Activated naive CD4-positive, alpha-beta T cell (primary cell): ENCODE measurements around the gene ZNF274.
A peak's percentile ranks its signal among the peaks of the same experiment; 100 is the strongest.
"Not testable (repeated sequence)": the region's sequence is repeated elsewhere in the genome, so short reads cannot be mapped to it uniquely, and the experiment has no call there.

ENCODE experiments used
- DNase-seq, 4 experiments: peaks; one replicate each; lab custom pipeline; 2025; lab: John Stamatoyannopoulos, UW

Gene ZNF274

DNA sequence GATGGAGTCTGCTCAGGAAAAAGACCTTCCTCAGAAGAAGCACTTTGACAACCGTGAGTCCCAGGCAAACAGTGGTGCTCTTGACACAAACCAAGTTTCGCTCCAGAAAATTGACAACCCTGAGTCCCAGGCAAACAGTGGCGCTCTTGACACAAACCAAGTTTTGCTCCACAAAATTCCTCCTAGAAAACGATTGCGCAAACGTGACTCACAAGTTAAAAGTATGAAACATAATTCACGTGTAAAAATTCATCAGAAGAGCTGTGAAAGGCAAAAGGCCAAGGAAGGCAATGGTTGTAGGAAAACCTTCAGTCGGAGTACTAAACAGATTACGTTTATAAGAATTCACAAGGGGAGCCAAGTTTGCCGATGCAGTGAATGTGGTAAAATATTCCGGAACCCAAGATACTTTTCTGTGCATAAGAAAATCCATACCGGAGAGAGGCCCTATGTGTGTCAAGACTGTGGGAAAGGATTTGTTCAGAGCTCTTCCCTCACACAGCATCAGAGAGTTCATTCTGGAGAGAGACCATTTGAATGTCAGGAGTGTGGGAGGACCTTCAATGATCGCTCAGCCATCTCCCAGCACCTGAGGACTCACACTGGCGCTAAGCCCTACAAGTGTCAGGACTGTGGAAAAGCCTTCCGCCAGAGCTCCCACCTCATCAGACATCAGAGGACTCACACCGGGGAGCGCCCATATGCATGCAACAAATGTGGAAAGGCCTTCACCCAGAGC is 29.6 kb downstream of the ZNF274 start:
- no peak for DNase-seq

GRCh38 chr19:58213075-58213369 is 30.2 kb downstream of the ZNF274 start:
- no peak for DNase-seq

DNA sequence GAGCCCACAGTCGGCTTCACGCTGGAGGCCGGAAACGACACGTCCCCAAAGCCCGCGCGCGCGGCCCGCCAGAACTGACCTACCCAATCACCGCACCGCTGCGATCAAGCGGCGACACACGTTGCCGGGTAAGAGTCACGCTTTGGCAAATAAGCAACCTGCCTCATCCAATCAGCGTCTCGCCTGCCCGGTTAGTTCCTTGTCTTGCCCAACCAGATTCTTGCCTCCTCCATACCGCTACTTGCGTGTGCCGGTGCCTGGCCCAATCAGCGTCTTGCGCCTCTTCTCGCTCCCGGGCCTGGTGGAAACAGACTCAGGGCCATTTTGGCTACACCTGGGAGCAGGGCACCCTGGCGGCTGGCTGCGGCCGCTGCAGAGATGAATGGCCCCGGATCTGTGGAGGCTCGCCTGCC is 34.2 kb downstream of the ZNF274 start:
- no peak for DNase-seq

DNA sequence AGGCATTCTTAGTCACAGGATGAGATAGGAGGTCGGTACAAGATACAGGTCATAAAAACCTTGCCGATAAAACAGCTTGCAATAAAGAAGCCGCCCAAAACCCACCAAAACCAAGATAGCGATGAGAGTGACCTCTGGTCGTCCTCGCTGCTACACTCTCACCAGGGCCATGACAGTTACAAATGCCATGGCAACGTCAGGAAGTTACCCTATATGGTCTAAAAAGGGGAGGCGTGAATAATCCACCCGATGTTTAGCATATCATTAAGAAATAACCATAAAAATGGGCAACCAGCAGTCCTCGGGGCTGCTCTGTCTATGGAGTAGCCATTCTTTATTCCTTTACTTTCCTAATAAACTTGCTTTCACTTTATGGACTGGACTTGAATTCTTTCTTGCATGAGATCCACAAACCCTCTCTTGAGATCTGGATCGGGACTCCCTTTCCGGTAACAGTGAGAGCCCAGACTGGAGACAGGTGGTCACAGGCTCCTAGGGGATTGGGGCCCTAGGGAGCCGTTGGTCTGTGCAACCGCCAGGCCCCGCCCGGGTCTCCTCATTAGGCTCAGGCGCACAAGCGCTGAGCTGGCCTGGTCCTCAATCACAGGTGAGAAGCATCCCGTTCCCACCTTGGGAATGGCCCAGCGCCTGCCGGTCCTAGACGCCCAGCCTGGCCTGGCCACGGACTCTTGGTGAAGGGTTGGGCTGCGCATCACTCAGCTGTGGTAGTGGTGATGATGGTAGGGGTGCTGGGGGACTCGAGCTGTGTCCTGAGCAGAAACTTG is 34.9 kb downstream of the ZNF274 start:
- no peak for DNase-seq

GRCh38 chr19:58218899-58219298 is 36.0 kb downstream of the ZNF274 start:
- DNase-seq, result no peak

- no peak for DNase-seq
Observed at GRCh38 chr19:58227964-58228584, 45.2 kb downstream of the ZNF274 start.

DNA sequence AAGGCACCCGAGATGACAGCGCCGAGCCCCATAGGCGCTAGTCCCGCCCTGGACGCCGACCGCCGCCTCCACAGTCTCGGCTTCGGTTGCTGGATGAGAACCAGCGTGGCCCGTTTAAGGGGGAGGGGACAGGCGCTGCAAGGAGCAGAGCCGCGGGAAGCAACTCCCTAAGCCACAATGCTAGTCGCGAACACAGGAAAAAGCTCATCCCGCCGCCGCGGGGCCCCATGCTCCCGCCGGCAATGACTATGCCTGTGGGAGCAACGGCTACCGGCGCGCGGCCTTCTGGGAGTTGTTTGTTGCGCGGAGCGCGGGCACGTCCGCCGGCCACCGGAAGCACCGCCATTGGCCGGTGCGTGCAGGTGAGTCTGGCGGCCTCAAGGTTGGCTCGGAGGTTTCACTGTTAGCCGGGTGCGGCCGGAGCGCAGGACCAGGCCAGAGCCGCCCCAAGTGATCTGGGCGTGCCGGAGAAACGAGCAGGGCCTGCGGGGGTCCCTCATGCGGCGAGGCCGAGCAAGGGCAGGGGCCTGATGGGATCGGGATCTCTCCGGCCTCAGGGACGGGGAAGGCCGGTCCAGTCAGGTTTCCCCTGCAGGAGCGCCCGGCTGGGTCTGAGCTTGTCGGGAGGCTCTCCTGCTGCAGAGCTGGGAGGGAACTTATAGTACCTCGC is 45.9 kb downstream of the ZNF274 start, which contains the start of gene ZNF544:
Gene ZNF544 (plus strand): TSS at position 330 of the 670 bp plus-strand sequence. CDS start 15,110 bp downstream, outside the sequence.
- DNase-seq, result peak in 3 of 4 experiments; percentile 14 to 50 (median 24)

- DNase-seq, result peak in 1 of 4 experiments; percentile 7
Observed at GRCh38 chr19:58229255-58229639, 46.4 kb downstream of the ZNF274 start.

DNA sequence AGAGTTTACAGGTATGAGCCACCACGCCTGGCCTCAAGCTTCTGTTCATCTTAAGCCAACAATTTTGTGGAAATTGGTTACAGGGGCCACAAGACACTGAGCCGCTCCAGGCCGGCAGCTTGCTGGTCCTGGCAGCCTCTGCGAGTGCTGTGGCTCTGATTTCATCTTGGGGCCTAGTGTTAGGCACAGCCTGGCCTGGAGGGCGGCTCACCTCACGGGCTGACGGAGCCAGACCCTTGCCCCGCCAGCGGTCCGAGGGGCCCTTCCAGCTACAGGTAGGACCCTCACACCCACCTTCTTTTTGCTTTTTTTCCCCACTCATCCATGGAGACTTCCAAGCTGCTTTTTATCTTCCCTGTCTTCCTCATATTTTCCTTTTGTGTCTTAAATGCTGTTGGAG is 54.5 kb downstream of the ZNF274 start:
- DNase-seq, result no peak

GRCh38 chr19:58243351-58243750 is 60.5 kb downstream of the ZNF274 start:
- DNase-seq, result no peak

DNA sequence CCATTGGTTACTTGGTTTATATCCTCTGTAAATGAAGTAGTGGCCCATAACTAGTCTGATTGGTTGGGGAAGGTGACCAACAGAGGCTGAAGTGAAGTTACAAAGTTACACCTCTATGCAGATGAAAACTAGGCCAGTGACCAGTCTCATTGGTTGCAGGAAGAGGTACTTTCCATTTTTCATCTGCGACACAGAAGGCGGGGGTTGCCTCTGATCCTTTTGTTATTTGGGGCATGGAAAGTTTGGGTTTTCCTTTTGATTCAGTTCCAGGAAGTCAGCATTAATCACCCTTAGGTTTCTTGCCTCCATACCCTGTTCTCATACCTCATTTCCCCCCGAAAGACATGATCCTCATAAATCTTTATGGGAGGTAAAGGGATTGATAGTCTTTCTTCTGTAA is 66.0 kb downstream of the ZNF274 start:
- DNase-seq, result no peak

DNA sequence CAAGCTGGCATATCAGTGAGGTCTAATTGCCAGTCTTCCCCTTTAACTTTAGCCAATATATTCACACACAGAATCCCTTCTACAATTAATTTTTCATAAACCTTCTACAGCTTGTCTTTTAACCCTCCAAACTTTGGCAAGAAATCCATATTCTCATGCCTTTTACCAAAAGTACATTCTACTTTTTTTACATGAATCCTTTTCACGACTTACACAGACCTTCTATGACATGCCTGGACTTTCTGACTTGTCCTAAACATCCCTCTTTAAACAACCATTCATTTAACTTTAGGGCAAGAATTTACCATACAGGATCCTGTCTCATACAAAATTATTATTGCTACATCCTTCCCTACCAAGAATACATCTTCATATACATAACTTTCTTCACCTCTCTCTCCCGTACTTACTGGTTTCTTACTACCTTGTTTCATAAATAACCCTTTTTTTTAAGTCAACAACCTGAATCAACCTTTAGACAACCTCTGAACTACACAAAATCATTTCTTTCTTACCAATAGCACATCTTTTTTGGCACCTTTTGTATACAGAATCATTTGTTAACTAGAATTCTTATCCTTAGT is 69.3 kb downstream of the ZNF274 start:
- DNase-seq, result no peak

GRCh38 chr19:58258259-58258658 is 75.4 kb downstream of the ZNF274 start:
- not testable (repeated sequence) for DNase-seq

- no peak for DNase-seq
Observed at GRCh38 chr19:58261600-58261967, 78.7 kb downstream of the ZNF274 start.

DNA sequence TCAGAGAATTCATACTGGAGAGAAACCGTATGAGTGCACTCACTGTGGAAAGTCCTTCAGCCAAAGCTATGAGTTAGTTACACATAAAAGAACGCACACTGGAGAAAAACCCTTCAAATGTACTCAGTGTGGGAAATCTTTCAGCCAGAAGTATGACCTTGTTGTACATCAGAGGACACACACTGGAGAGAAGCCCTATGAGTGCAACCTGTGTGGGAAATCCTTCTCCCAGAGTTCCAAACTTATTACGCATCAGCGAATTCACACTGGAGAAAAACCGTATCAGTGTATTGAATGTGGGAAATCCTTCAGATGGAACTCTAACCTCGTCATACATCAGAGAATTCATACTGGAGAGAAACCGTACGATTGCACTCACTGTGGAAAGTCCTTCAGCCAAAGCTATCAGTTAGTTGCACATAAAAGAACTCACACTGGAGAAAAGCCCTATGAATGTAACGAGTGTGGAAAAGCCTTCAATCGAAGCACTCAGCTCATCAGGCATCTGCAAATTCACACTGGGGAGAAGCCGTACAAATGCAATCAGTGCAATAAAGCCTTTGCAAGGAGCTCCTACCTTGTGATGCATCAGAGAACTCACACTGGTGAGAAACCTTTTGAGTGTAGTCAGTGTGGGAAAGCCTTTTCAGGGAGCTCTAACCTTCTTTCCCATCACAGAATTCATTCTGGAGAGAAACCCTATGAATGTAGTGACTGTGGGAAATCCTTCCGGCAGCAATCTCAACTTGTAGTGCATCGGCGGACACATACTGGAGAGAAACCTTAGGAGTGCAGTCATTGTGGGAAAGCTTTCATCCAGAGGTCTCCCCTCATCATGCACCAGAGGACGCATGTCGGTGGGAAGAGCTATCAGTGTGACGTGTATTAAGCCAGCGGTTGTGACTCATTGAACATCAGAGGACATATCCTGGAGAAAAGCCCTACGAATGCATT is 79.4 kb downstream of the ZNF274 start:
- DNase-seq, result no peak

DNA sequence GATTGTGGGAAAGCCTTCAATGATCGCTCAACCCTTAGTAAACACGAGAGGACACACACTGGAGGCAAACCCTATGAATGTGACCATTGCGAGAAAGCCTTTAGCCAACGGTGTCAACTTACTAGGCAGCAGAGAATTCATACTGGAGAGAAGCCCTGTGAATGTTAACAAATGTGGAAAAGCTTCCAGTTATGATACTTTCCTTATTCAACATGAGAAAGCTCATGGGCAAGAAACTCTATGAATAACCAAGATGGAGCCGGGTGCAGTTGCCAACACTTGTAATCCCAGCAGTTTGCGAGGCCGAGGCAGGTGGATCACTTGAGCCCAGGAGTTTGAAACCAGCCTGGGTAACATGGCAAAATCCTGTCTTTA is 80.0 kb downstream of the ZNF274 start:
- no peak for DNase-seq
